GM19351 (cell line): ENCODE measurements around the gene CUL4A.

ENCODE experiments used
- ATAC-seq: cut with Tn5 transposase; IDR thresholded peaks from one replicate; pipeline ENCODE4 v1.9.1; 2021; ENCODE audit warnings: mild to moderate bottlenecking, moderate library complexity; ENCODE audit not compliant: unreplicated experiment

Gene CUL4A

DNA sequence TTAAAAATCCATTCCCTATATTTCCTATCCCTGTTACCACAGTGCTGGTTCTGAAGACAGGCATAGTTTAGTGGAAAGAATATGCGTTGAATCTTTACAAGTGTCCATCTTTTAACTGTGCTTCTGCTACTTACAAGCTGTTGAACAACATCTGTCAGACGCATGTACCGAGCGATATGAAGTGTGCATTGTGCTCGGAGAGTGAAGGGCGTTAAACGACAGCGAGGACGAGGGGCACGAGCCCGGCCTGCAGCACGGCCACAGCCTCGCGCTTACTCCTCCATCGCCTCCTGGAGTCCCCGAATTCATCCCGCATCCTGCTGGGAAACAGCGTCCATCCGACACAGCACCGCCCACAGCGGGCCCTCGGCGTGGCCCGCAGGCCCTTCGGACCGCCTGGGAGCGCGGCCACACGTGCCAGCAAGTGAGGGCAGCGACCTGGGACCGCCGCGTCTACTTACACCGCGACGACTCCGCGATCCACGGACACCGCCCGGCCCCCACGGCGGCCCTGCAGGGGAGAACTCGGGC lies 1.5 kb upstream of the CUL4A start:
- ATAC-seq: peak; percentile 4

DNA sequence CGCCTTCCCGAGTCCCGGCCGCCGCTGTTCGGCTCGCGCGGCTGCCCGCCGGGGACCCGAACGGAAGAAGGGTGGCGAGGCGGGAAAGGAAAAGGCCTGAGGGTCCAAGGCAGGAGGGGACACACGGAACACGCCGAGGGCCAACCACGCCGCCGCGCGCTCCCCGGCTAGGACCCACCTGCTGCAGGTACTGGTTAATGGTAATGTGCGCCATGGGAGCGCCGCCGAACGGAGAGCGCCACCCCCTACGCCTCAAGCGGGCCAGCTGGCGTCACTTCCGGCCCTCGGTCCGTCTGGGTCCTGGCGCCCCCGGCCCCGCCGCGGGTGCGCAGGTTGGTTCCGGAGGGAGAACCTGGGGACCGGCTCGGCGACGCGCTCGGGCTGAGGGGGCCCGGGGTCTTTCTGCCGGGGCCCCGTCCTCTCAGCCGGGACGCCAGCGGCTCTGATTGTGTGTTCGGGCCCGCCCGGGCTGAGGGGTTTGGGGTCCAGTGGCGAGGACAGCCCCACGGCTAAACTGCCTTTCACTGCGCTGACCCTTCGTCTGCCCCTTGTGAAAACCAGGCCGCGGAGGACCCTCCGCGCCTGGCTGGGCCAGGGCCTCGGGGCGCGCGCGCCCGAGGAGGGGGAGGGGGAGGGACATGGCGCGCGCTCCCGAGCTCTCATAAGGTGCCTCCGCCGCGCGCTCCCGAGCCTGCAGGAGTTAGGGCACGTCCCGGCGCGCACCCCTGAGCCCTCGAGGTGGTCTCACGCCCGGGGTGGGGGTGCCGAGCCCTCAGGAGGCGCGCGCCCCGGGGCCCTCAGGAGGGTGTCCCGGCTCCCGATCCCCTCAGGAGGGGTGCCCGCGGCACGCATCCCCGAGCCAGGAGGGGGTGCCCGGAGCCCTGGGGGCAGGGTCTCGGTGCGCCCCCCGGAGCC lies 735 bp upstream of the CUL4A start, which contains the start of gene PCID2:
PCID2 (minus strand) TSS at position 249 of the 915 bp plus-strand sequence; CDS start at position 214, 35 bp downstream.
- peak; percentile 71 for ATAC-seq

DNA sequence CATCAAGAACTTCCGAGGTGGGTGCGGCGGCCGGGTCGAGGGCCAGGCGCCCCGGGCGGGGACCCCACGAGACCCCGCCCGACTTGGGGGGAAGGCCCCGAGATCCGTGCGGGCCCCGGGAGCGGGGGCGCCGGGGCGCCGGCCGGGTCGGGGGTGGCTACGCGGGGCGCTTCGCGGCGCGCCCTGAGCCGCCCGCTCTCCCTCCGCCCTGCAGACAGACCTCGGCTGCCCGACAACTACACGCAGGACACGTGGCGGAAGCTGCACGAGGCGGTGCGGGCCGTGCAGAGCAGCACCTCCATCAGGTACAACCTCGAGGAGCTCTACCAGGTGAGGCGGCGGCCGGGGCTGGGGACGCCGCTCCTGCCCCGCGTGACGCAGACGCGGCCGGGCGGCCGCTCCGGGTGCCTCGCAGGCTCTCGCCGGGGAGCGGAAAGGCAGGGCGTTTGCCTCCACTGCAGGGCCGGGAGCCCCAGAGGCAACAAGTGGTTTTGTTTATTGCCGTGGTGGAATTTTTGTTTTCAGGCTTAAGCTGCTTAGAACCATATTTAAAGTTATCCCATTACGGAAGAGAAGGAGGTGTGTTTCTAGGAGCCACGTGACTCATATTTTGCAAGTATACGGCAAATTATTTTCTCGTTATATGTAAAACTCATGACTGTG lies 477 bp downstream of the CUL4A start:
- ATAC-seq: peak; percentile 42

DNA sequence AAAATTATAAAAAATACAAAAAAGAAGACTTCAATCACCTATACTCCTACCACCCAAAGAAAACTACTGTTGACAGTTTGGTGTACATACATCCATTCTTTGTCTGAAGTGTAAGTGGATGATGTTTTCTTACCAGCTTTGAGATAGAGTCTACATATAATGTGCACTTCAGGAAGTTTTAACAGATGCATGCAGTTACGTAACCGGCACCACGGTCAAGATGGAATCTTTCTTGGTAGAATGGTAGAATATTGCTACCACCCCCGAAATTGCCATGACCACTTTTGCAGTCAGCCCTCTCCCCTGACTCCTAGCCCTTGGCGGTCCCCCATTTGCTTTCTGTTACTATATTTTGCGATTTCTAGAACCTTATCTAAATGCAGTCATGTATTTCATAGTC lies 1.4 kb downstream of the CUL4A start:
- no peak for ATAC-seq

DNA sequence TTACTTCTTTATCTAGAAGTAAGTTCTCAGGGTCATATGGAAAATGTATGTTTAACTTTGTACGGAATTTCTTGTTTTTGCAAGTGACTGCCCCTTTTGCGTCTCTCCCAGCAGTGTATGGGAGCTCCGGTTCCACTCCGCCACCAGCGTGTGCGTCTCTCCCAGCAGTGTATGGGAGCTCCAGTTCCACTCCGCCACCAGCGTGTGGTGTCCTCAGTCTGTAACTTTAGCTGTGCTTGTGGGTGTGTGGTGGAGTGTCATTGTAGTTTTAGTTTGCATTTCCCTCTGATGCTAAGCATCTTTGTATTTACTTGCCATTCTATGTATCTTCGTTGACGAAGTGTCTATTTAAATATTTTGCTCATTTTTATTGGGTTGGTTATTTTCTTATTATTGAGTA lies 2.4 kb downstream of the CUL4A start:
- no peak for ATAC-seq

DNA sequence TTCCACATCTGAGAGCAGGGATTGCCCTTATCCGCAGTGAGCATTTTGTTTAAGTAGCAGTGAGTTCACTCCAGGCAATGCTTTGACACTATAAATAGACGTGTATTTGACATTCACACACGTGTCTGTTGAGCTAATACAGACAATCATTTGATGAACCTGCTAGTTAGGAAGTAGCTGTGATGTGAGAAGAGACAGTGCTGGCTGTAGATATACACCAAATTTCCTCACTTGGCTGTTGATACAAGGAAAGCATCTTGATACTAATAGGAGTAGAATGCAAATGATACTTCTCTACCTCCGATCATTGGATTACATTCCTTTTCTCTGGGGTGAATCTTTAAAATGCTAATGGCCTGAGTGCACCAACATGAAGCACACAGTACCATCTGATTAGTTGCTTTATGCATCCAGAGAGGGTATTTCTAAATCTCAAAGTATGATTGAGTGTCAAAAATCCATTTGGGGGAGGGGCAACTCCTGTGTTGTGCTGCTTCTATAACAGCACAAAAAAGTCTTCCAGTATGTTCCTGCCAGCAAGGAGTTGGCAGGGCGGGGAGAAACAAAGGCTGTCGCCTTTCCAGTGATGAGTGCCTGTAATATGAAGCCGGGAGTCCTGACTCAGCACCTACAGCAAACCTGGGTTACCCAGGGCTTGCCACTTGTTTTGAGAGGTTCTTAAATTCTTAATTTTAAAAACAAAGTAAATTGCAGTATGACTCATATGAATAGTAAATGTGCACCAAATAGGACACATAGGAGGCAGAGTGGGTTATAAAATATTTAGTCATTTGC lies 7.0 kb downstream of the CUL4A start:
- ATAC-seq: no peak

DNA sequence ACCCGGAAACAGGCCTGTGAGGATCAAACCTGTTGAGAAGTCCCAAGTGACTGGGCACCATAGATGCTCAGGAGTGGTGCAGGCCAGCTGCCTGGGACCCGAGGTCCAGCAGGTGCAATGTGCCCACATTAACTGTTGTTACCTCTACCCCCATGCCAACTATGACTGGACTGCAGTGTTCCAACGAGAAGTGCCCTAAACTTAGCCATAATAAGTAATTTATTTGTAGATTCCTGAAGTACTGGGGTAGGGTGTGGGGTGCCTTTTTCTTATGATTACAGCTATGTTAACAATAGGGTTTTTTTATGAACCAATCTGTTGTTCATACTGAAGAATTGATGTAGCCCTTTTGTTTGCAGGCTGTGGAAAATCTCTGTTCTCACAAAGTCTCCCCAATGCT lies 9.2 kb downstream of the CUL4A start:
- no peak for ATAC-seq

DNA sequence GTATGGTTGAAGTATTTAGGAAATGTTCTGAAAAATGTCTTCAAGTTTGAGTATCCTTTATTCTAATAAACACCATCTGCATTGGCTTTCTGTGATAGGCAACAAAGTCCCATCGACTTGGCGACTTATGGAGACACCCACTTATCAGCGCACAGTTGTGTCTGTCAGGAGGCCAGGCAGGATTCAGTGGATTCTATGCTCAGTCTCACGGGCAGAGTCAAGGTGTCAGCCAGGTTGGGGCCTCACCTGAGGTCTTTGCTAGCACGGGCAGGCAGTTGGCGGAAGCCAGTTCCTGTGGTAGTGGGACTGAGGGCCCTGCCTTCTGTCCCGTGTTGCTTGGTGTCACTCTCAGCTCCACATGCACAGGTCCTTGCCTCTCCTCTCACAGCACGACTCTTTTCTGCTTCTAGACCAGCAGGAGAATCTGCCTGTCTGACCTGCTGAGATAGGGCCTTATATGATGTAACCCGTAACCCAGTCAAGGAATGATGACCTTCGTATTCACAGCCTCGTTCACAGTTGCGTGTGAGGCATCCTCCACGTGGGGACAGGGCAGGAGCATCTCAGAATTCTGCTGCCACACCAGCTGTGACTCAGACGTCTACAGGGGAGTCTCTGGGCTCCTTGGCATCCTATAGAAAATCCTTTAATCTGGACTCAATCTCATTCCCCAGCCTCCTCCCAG lies 10.0 kb downstream of the CUL4A start:
- no peak for ATAC-seq

DNA sequence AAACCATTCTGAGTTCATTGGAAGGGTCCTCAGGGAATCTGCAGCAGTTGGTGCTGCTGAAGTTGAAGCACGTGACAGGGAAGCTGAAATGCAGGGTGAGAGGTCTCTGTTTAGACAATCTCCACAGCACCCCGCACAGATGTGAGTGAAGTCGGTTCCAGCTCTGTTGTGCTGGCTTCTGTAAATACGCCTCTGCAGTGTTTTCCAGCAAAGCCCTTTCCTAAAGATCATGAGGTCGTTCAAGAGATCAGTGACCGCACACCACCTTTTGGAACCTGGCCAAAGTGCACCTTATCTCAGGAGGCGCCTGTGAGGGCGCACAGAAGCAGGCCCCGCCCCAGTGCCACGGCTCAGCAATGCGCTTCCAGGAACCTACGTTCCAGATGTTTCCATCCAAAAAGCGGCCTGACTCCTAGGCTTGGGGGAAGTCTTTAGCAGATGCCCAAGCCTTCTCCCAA lies 10.8 kb downstream of the CUL4A start:
- ATAC-seq: no peak

DNA sequence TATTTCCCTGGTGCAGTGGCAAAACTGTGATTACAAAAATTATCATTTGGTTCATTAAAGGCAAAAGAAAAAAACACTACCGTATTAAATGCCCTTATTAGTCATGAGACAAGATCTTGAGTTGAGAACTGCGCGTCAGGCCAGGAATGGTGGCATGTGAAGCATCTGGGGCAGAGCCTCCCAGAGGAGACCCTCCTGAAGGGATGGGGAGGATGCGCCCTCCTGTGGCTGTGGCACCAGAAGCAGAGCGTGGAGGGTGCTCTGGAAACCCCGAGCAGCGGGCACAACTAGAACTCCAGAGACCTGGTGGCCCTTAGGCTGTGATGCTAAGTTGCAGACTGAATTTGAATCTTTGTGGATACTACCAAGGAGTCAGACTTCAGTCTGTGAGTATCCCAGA lies 11.5 kb downstream of the CUL4A start:
- ATAC-seq: no peak

DNA sequence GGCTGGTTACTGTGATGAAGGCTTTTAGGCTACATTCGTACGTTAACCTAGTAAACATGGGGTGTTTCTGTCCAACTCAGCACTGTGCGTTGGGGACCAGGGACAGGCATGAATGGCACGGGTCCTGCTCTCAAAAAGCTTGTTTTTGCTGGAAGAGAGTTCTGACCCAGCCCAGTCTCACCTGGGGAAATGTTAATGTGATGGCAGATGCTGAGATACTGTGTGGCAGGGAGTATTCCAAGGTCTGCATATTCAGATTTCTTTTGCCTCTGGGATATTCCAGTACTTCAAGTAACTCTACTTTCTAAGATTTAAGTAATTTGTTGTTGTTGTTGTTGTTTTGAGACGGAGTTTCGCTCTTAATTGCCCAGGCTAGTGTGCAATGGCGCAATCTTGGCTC lies 13.7 kb downstream of the CUL4A start:
- ATAC-seq: no peak

DNA sequence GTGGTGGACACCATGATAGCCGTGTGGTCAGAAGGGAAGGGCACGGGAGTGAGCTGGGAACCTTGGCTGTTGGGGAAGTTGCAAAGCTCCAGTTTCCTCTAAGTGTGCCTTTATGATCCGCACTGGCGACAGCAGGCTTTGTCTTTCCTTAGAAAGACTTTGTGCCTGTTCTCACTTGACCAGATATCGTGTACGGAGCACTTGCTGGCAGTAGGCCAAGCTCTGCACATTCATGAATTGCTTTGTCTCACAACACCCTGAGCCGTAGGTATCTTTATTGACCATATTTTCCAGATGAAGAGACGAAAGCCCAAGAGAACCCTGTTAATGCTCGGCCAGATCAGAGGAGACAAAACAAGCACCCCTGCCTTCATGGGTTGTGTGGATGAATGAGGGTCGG lies 15.1 kb downstream of the CUL4A start:
- no peak for ATAC-seq

DNA sequence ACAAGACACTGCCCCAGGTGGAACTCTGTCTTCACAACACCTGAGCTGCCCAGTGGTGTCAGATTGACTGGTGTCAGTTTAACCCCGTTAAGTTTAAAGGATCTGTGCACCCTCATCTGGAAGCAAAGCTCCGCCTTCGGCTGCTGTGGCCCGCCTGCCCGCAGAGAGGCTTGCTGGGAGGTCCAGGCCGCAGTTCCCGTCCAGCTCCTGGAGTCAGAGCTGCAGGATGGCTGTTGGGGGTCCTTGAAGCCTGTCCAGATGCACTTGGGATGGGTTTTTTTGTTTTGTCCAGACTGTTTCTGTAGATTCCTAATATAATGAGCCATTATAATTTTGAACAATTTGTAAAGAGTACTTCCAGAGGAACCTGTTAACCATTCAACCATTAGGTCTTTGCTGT lies 16.1 kb downstream of the CUL4A start:
- ATAC-seq: no peak

DNA sequence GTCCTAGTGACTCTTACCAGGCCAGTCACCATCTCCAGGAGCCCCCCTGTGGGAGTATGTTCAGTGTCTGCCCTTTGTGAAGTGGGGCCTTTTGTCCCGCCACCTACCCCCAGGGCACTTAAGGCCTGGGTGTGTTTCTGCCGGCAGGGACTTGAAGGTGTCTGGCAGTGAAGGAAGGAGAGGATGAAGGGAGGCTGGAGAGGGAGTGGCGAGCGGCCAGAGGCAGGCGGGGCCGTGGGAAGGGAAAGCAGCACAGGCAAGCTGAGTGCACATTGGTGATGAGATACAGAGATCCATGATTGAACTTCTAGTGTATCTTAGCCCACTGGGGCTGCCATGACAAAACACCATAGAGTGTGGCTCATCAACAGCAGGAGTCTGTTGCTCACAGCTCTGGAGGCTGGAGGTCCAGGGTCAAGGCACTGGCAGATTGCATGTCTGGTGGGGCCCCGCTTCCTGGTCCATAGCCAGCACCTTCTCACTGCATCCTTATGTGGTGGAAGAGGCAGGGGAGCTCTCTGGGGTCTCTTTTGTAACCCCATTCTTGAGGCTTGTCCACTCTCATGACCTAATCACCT lies 17.5 kb downstream of the CUL4A start:
- no peak for ATAC-seq

DNA sequence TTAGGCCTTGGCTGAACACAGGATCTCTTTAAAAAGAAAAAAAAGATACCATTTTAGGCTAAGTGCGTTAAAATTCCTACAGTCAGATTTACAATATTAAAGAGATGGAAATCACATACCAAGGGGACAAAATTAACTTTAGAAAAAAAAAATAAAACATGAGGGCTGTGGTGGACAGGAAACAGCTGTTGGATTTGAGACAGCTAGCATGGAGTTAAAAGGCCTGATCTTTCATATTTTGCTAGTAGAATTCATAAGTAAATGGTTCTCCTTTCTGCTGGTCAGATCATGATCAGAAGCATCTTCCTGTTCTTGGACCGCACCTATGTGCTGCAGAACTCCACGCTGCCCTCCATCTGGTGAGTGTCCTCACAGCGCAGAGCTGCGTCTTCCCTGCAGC lies 19.7 kb downstream of the CUL4A start:
- no peak for ATAC-seq

DNA sequence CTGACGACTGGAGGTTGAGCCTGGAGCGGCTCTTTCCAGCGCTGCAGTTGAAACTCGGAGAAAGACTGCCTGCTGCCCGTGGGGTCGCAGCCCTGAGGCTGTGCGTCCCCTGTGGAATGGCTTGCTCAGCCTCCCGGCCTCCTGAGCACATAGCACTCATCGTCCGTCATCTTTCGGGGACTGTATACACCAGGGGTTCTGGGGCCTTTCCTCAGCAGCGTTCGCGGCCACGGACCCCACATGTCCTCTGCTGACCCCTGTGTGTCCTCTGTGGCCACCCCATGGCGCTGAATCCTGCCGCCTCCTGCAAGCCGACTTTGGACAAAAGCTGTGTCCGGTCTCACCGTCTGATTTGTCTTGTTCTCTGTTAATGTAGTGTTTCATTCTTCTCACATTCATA lies 20.4 kb downstream of the CUL4A start:
- ATAC-seq: no peak

DNA sequence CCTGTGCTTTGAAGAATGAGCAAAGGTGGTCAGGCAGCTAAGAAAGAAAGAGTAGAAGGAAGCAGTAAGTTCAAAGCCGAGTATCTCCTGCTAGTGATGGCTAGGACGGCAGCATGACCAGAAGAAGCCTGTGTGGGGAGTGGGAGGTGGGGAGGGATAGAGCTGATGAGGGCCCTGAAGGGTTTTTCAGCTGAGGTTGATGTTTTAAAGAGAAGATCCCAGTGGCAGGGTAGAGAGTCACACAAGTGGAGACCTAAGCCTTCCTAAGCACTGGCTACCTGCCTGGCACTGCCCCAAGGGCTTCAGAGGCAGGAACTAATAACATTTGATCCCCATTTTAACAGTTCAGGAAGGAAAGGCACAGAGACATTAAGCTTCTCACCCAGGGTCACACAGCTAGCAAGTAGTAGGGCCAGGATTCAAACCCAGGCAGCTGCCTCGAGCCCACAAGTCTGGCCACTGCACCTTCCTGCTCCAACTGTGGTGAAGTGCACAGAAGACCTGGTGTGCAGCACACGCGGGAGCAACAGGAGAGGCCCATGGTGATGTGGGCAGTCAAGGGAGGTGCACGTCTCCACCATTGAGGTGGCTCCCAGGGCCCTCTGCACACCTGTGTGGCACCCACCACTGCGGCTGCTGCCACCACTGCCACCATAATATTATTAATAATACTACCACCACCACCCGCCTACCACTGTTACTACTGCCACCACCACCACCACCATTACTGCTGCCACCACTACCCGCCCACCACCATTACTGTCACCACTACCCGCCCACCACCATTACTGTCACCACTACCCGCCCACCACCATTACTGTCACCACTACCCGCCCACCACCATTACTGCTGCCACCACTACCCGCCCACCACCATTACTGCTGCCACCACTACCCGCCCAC lies 22.1 kb downstream of the CUL4A start:
- no peak for ATAC-seq

DNA sequence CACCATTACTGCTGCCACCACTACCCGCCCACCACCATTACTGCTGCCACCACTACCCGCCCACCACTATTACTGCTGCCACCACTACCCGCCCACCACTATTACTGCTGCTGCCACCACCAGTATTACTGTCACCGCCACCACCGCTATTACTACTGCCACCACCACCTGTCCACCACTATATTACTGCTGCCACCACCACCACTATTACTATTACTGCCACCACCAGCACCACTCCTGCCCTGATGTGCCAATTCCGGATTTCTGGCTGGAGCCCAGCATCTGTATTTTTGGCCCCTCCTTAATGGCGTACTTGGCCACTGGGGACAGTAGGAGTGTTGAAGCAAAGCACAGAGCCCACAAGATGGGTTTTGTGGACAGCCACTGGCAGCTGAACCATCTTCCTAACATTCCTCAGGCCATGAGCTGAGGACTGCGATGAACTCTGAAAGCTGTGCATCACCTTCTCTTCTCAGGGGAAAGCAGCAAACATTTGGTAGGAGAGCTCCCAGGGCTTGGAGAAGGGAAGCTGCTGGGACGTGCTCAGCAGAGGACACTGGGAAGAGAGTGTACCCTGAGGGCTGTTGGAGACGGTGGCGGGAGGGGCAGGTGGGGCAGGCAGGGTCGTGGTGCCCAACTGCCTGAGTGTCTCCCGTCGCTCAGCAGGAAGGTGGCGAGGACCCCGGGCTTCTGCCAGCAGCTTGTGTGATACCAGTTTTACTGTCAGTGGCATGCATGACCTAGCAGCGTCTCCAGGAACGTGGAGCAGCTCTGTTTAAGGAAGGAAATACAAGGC lies 23.0 kb downstream of the CUL4A start:
- ATAC-seq: no peak
